CD4-positive, alpha-beta T cell treated with Interleukin-15 for 4 hours (primary cell): Measurements from ENCODE around the gene FBXL7.

ENCODE experiments used
- DNase-seq: peaks from one replicate; pipeline ENCODE4 v3.0.0-alpha.2; 2020; ENCODE audit warnings: low spot score

Gene FBXL7

DNA sequence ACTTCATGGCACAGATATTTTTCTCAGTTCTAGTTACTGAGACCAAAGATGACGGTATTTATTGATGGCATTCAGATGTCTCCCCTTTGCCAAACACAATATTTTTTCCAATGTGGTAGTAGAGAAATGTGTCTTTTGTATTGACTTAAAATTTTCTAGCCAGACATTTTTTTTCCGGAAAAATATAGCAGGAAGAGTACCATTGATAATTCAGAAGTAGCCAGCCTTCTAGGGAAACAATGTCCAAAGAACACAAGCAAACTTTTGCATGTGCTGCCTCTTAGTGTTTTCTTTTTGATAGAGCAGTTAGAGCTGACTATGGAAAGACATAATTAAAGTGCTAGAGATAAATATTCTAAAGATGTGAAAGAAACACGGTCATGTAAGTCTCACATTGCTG, 448.2 kb downstream of the FBXL7 start:
- DNase-seq, result no peak

GRCh38 chr5:15951126-15951525, 451.1 kb downstream of the FBXL7 start:
- DNase-seq, result no peak

GRCh38 chr5:15951550-15951949, 451.6 kb downstream of the FBXL7 start:
- no peak for DNase-seq

- DNase-seq, result no peak
Observed at GRCh38 chr5:15956622-15957021, 456.6 kb downstream of the FBXL7 start.

GRCh38 chr5:15957124-15957523, 457.1 kb downstream of the FBXL7 start:
- DNase-seq, result no peak

- DNase-seq, result no peak
Observed at GRCh38 chr5:15959370-15960164, 459.6 kb downstream of the FBXL7 start.

GRCh38 chr5:15966066-15966640, 466.2 kb downstream of the FBXL7 start:
- no peak for DNase-seq

DNA sequence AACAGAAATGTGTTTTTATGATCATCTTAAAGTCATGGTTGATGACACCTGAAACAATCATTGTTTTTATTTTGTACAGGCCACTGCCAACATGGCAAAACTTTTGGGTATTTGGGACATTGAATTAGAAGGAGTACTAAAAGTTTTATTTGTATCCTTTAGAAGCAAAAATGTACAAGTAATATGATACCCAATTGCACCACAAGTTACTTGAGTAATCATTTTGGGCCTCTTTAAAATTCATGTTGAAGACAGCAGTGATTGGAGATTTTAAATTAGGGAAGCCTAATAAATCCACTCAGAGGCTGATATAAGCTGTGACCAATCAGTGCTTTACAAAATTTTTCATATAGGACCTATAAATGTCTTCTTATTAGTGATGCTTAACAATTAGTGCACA, 466.7 kb downstream of the FBXL7 start:
- DNase-seq, result no peak

- DNase-seq, result no peak
Observed at GRCh38 chr5:15968993-15969392, 469.0 kb downstream of the FBXL7 start.

DNA sequence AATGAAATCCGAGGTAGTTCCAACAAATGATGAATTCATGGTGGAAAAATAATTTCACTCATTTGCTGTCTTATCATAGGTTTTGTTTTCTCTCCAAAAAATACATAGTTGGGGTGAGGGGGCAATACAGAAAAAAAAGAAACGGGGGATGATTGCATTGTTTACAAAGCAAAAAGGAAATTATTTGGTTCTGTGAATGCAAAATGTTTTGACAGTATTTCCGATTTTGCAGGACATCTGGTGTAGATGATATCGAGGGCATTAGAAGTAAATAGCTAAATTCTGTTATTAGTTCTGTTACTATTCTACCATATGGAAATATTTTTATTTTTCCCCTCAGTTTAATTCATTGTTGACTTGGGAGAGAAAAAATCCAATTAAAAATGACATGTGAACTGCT, 477.9 kb downstream of the FBXL7 start:
- DNase-seq, result no peak

DNA sequence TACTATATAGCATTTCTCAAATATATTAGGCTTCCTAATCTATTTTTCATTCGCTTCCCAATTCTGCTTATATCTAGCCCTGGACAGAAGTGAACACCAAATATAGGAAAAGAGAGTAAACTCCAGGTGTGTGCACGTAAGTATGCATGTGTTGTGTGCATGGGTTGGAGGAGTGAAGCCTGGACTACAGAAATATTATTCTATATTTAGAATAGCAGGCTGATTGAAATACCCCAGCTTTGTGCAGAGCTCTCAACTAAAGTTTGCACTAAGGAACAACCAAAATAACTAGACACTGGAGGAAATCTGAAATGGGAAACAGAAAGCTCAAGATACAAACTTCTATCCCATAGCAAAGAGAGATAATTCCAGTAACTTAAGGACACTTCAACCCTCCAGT, 480.9 kb downstream of the FBXL7 start:
- DNase-seq, result no peak

GRCh38 chr5:15983392-15983791, 483.4 kb downstream of the FBXL7 start:
- DNase-seq, result no peak
